ENCODE results near the gene NTSR2.

Gene NTSR2

DNA sequence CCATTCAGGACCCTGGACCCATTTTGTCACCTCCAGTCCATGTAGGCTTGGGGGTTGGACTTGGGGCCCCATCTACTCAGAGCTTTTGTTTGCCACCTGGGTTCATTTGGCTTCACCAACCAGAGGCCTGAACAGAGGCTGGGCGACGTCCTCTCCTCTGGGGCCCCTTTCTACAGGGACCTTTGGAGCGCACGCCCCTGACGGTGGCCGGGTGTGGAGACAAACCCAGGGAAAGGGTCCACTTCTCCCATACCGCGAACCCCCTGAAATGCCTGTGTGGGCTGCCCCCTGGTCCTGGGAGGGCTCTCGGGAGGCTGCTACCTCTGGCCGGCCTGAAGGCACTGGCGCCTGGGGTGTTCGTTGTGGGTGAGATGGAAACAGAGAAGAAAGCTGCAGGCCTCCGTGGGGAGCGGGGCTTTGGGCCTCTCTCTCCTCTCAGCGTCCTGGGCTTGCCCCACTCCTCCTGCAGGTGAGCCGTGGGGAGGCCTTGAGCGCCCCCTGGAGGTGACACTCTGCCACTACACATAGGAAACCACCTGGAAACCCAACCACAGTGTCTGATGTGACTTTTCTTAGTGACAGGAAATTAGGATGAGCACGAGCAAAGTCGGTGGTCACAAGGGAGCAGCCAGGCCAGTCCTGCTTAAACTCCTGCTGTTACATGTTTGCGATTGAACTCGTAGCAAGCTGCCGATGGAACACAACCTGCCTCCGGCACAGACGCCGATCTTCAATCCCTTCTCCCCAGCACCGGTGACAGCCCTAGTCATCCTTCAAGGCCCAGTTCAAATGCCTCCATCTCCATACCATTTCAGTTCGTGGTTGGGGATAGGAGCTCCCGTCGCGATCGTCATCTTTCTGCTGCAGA, 12.0 kb upstream of the NTSR2 start:
- DNase-seq = peak in 40 of 42 donors; percentile 34 to 80 (median 62)
- intact Hi-C loops (cut with DNase I) = no loop called here

DNA sequence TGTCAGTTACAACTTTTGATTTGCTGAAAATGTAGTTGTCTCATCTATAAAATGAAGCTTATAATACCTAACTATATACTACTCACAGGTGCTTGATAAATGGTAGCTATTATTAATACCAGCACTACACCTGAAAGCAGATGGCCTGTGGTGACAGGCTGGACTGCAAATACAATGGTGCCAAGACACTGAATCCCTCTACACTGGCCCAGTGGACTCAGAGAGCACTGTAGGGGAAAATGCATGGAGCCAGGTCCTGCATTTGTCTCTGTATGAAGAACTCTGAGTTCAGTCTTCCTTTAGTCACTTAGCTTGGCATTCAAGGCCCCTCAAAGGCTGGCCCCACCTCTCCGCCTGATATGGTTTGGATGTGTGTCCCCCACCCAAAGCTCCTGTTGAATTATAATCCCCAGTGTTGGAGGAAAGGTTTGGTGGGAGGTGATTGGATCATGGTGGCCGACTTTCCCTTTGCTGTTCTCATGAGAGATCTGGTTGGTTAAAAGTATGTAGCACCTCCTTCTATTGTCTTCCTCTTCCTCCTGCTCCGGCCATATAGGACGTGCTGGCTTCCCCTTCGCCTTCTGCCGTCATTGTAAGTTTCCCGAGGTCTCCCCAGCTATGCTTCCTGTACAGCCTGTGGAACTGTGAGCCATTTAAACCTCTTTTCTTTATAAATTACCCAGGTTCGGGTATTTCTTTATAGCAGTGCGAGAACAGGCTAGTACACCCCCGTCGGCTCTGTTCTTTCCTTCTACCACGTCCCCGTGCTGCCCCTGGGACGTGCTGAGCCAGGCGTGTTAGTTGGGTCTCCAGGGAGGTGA, 11.1 kb upstream of the NTSR2 start:
- intact Hi-C loops (cut with DNase I) = no loop called here
- DNase-seq = peak in 1 of 42 donors; percentile 10

DNA sequence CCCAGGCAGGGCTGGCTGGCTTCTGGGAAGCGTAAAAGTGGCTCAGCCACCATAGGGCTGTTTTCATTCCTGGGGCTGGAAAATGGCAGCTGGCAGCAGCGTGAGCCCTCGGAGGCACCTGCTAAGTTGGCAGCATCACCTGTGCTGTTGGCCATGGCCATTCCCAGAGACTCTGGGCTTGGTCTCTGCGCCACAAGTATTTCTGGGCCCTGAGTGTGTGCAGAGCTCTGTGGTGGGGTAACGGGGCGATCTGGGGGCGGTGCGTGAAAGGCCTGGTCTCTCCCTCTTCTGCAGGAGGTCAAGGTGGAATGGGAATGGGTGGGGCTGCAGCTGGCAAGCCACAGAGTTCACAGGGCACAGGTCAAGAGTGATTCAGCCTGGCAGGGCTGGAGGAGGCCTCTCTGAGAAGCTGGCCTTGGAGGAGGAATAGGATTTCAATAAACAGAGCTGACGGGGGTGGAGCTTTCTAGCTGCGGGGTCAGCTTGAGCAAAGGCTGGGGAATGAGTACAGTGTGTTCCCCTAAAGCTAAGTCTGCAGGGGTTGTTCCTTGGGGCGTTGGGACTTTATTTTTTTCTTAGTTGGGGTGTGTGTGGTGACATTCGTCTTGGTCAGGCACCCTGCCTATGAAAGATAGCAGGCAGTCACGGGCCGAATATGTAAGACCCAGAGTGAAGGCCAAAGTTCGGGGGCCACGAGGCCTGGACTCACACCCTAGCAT, 10.3 kb upstream of the NTSR2 start:
- intact Hi-C loops (cut with DNase I) = no loop called here

DNA sequence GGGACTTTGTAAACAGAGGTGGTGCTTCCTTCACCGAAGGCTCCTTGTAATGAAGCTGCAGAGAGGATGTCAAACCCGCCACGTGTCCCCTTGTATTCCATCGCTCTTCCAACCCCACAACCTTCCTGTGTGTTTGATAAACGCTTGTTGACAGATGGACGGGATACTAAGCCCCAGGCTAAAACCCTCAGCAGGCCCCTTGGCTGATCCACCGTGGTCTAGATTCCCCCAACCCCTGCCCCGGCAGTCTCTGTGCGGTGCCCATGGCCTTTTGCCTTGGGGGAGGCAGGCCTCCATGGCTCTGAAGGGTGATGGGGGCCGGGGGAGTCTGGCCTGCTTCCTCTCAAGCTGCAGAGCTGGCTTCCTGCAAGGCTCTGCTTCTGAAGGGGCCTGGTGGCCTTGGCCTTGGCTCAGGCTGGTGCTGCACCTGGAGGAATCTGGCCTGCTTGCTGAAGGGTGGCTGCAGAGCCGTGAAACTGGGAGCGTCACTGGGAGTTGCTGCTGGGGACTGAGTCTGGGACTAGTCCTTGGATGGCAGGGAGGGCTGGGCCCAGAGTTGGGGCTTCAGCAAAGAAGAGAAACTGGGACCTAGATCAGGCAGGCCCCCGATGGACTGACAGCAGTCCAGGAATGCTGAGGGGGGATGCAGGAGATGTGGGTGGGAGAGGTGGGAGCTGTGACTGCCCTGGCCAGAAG, 9.6 kb upstream of the NTSR2 start:
- peak in 3 of 42 donors; percentile 30 to 41 (median 36) for DNase-seq
- intact Hi-C loops (cut with DNase I) = no loop called here

More for the DNA sequence above, 10.3 kb upstream of the NTSR2 start:
- DNase-seq = peak in 1 of 42 donors; percentile 39

- DNase-seq = peak in 2 of 42 donors; percentile 4 to 6
- intact Hi-C loops (cut with DNase I) = no loop called here
Observed at GRCh38 chr2:11679016-11679415, 9.0 kb upstream of the NTSR2 start.

DNA sequence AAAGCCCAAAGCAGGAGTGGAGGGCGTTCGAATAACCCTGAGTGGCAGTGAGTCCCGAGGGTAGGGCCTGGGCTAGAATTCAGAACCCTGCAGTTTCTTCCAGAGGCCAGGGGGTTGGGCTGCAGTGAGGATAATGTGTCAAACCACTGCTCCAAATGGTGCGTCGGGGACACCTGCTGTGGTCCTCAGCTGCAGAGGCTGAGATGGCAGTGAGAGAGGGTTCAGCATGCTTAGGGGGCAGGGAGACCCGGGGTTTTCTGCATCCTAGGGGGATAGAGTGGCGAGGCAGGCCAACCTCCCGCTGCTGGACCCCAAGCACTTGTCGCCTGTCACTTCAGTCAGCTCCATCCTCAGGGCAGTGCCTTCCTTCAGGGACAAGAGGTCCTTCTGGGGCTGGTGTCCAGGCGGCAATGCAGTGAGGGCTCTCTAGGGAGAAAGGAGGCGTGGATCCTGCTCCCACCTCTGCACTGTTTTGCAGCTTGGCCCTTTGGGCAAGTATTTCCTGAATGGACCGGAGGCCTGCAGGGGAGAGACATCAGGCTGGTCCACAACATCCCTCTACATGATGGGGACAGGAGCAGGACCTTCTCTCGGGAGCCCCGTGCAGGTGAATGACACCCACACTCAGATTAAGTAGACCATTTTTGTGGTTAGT, 8.4 kb upstream of the NTSR2 start:
- intact Hi-C loops (cut with DNase I) = no loop called here
- peak in 1 of 42 donors; percentile 37 for DNase-seq

DNA sequence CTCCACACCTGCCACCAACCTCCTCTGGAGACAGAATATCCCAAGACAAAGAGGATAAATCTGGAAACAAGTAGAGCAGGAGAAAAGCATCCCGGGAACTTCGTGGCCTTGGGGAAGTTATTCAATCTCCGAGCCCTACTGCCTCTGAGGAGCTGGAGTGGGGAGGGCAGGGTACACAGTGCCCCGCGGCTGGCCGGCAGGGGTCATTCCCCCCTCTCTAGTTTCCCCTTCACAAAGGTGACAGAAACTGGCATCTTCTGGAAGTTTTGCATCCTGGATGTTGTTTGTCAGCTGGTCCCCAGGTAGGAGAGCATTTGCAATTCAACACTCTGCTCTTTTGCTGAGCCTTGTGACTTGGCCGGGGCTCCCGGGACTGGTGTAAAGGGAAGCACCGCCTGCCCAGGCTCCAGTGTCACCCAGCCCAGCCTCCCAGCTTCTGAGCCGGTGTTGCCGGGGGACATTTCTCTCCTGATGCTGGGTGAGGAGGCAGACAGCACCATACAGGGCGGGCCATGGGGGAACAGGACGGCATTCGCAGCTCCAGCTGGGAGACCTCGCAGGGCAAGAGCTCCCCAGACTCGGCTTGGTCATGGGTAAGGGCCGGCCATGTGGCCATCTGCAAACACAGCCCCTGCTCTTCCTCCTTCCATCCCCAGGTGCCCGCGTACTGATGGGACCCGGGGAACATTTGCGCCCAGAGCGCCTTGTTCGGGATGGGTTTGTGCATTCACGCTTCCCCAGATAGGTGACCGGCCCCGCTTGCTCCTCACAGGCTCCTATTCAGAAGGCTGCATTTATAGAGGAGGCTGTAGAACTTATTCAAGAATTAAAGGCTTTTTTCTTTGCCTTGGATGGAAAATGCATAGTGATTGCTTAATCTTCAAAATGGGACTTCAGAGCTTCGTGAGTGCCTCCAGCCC, 7.4 kb upstream of the NTSR2 start:
- intact Hi-C loops (cut with DNase I) = no loop called here
- peak in 25 of 42 donors; percentile 31 to 74 (median 56) for DNase-seq

DNA sequence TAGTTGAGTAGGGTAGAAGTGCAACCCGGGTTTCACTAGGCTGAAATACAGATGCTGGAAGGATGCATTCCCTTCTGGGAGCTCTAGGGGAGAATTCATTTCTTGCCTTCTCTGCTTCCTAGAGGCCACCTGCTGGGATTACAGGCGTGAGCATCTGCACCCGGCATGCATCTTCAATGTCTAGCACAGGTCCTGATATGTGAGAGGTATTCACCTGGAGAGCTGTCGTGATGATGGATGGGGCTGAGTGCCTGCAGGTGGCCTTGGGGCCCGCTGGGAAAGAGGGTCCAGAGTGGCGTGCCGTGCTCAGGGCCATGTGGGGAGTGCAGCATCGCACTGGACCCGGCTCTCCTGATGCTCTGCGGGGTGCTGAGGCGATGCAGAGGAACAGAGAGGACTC, 6.6 kb upstream of the NTSR2 start:
- intact Hi-C loops (cut with DNase I) = no loop called here

GRCh38 chr2:11675423-11676112, 5.6 kb upstream of the NTSR2 start:
- no peak for DNase-seq
- intact Hi-C loops (cut with DNase I) = no loop called here

More for the DNA sequence above, 6.6 kb upstream of the NTSR2 start:
- DNase-seq = peak in 1 of 42 donors; percentile 9

- DNase-seq = no peak
- intact Hi-C loops (cut with DNase I) = no loop called here
Observed at GRCh38 chr2:11674983-11675382, 5.0 kb upstream of the NTSR2 start.

- no peak for DNase-seq
- intact Hi-C loops (cut with DNase I) = no loop called here
Observed at GRCh38 chr2:11672407-11672806, 2.4 kb upstream of the NTSR2 start.

DNA sequence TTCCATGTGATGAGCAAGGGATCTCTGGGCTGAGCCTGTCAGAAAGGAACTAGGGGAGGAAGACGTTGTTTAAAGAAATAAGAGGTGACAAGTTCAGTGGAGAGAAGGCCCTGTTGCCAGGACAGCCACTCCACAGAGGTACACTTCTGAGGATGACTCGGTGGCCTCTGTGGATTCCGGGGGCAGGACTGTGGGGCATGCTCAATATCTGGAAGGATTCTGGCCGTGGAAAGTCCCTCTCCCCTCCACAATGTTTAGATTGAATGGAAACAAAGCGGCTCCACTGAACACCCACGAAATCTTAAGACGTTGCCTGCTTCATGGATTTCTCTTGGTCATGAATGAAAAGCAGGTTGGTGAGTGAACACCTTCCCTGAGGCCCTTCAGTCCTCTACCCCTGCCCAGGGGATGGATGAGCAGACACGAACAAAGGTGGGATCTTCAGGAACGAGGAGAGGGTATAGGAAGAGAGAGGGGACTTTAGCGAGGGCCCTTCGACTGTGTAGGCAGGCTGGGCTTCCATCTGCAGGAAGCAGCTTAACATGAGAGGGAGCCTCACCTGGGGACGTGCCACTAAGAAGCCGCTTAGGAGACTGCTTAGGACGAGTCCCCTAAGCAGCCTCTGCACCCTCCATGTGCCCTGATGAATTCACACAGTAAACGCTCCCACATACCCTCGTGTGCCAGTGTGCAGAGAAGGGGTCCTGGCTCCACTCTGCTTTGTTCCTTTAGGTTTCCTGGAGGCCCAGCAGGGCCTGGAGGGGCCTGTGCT, 1.9 kb downstream of the NTSR2 start:
- intact Hi-C loops (cut with DNase I) = no loop called here
- no peak for DNase-seq

DNA sequence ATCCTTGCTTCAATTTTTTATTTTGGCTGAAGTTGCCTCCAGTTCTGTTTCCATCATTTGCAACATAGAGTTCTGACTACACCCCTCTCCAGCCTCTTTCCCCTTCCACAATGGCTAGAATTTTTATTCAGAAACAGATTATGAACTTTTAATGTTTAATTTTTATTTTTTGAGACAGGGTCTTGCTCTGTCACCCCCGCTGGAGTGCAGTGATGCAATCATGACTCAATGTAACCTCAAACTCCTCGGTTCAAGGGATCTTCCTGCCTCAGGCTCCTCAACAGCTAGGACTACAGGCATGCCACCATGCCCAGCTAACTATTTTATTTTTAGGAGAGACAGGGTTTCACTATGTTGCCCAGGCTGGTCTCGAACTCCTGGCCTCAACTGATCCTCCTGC, 2.8 kb downstream of the NTSR2 start:
- no peak for DNase-seq
- intact Hi-C loops (cut with DNase I) = no loop called here

GRCh38 chr2:11665510-11666362, 4.3 kb downstream of the NTSR2 start:
- peak in 1 of 42 donors; percentile 6 for DNase-seq
- intact Hi-C loops (cut with DNase I) = no loop called here

- intact Hi-C loops (cut with DNase I) = no loop called here
Observed at GRCh38 chr2:11665028-11665427, 5.0 kb downstream of the NTSR2 start.

More at GRCh38 chr2:11665028-11665427, 5.0 kb downstream of the NTSR2 start:
- DNase-seq = no peak

All from head of caudate nucleus (tissue), 42 donors.